Thyroid gland (tissue), 4 donors: ENCODE measurements around the gene AMFR.

ENCODE experiments used
- CTCF ChIP-seq, 6 experiments: fragments of 200-600 bp in 3 of 6; fragments of 450-650 bp in 3 of 6; sonication (generic) in 3 of 6; IDR thresholded peaks; one replicate each; pipeline ENCODE4 v1.5.1; 2016 to 2019; ENCODE audit warnings: antibody characterized with exemption in 6 of 6, mild to moderate bottlenecking in 2 of 6, inconsistent platforms in 1 of 6, moderate library complexity in 1 of 6
- POLR2A ChIP-seq, 2 donors: fragments of 450-650 bp; IDR thresholded peaks; one replicate each; pipeline ENCODE4 v1.6.1; 2017; ENCODE audit warnings: antibody characterized with exemption in 2 of 2, mild to moderate bottlenecking in 2 of 2, moderate library complexity in 1 of 2

GRCh38 chr16:56355221-56355620 is 70.1 kb downstream of the AMFR start:
- TF ChIP-seq POLR2A (IDR thresholded peaks at IDR 0.05) (no peak), CTCF (IDR thresholded peaks at IDR 0.05) (no peak)
